Vagina (tissue), 2 donors: Measurements from ENCODE around the gene SMYD1. TPM values are rescaled to one million over a fixed set of nuclear protein-coding genes. Genes with fewer than 3 reads are reported as not detected.

ENCODE experiments used
- DNase-seq, 2 donors: peaks; one replicate each; pipeline ENCODE4 v3.0.0-alpha.2; 2017; ENCODE audit errors: extremely low spot score in 2 of 2
- H3K27ac ChIP-seq: fragments of 200-600 bp; sonication (generic); one replicate; pipeline ENCODE4 v1.5.1; 2019
- H3K27me3 ChIP-seq: fragments of 200-600 bp; sonication (generic); one replicate; pipeline ENCODE4 v1.5.1; 2019
- H3K36me3 ChIP-seq, 2 donors: fragments of 200-600 bp; sonication (generic); one replicate each; pipeline ENCODE4 v1.5.1; 2017 to 2019
- H3K4me1 ChIP-seq: fragments of 200-600 bp; sonication (generic); one replicate; pipeline ENCODE4 v1.5.1; 2019
- H3K4me3 ChIP-seq, 2 donors: fragments of 200-600 bp; sonication (generic); 1 replicate in 1 of 2; 2 replicates in 1 of 2; pipeline ENCODE4 v1.5.1; 2016 to 2019
- H3K9me3 ChIP-seq: fragments of 200-600 bp; sonication (generic); one replicate; pipeline ENCODE4 v1.5.1; 2019
- POLR2A ChIP-seq, 2 donors: fragments of 450-650 bp; IDR thresholded peaks; one replicate each; pipeline ENCODE4 v1.6.1; 2017; ENCODE audit warnings: antibody characterized with exemption in 2 of 2, mild to moderate bottlenecking in 2 of 2, moderate library complexity in 2 of 2
- POLR2AphosphoS5 ChIP-seq, 2 donors: sonication (generic); formaldehyde crosslinking; IDR thresholded peaks; one replicate each; pipeline ENCODE4 v1.9.0; 2017; ENCODE audit warnings: antibody characterized with exemption in 2 of 2, mild to moderate bottlenecking in 2 of 2, low read depth in 1 of 2; ENCODE audit not compliant: insufficient read depth in 1 of 2
- intact Hi-C: fragments of 100-400 bp; cut with DNase I; formaldehyde crosslinking; loops from one replicate; pipeline ENCODE4 v1.15.1; 2023
- total RNA-seq: library from RNA; depleted of rRNA; stranded (reverse); fragments of >200 nt; gene quantifications from one replicate; pipeline ENCODE4 v1.2.3, GENCODE V29; 2016
- TF ChIP-seq, protein P1 (sequence below), 3 experiments: fragments of 450-650 bp in 2 of 3; fragments of 200-600 bp in 1 of 3; sonication (generic) in 1 of 3; IDR thresholded peaks; one replicate each; pipeline ENCODE4 v1.5.1; 2017 to 2019; ENCODE audit warnings: antibody characterized with exemption in 3 of 3, mild to moderate bottlenecking in 2 of 3, moderate library complexity in 2 of 3

Gene SMYD1
- total RNA-seq, 1 donor from 2014 or later, result not detected

DNA sequence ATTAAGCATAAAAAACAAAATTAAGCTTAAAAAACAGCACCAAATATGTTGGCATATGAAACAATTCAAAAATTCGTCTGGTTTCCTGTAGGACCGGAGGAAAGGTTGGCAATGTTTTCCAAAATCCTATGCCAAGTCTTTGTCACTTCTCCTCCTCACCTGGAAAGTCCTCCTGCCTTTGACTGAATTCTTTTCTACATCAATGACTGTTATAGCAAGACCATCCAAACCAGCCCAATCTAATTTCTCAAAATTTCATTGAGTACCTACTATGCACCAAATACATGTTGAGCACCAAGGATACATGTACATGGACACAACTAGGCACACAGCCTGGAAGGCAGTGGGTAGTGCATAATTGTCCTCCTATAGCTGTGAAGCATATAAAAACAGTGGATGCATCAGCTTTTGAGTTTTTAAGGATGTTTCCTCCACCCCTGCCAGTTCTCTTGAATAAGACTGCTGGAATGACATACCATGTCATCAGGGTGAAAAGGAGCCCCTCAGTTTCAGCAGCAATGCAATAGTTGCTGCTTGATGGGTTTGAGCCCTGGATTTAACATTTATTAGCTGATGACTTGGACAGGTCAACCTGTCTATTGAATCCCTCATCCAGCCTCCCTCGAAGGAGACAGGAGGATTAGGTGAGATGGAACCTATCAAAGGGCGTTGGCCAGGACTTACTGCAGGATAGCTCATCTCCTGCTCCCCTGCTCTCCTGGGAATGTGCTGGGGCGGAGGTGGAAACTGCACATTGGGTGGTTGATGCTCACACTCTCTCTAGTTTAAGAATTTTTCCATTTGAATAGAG is 55.7 kb downstream of the SMYD1 start:
- TF ChIP-seq POLR2AphosphoS5 (IDR thresholded peaks at IDR 0.05; ENCODE audit: insufficient read depth in 1 of 2, low read depth in 1 of 2) (no peak), POLR2A (IDR thresholded peaks at IDR 0.05) (no peak)
- TF ChIP-seq, protein P1, sequence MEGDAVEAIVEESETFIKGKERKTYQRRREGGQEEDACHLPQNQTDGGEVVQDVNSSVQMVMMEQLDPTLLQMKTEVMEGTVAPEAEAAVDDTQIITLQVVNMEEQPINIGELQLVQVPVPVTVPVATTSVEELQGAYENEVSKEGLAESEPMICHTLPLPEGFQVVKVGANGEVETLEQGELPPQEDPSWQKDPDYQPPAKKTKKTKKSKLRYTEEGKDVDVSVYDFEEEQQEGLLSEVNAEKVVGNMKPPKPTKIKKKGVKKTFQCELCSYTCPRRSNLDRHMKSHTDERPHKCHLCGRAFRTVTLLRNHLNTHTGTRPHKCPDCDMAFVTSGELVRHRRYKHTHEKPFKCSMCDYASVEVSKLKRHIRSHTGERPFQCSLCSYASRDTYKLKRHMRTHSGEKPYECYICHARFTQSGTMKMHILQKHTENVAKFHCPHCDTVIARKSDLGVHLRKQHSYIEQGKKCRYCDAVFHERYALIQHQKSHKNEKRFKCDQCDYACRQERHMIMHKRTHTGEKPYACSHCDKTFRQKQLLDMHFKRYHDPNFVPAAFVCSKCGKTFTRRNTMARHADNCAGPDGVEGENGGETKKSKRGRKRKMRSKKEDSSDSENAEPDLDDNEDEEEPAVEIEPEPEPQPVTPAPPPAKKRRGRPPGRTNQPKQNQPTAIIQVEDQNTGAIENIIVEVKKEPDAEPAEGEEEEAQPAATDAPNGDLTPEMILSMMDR (IDR thresholded peaks at IDR 0.05), result no peak
- Histone ChIP-seq H3K36me3 (no peaks in the 10 kb centered on the region), H3K9me3 (no peaks in the 10 kb centered on the region), H3K27me3 (no peaks in the 10 kb centered on the region), H3K4me1 (no peaks in the 10 kb centered on the region), H3K4me3 (no peak overlapping the region), H3K27ac (no peak overlapping the region)
- intact Hi-C loops, result no loop called here
- DNase-seq, result no peak

DNA sequence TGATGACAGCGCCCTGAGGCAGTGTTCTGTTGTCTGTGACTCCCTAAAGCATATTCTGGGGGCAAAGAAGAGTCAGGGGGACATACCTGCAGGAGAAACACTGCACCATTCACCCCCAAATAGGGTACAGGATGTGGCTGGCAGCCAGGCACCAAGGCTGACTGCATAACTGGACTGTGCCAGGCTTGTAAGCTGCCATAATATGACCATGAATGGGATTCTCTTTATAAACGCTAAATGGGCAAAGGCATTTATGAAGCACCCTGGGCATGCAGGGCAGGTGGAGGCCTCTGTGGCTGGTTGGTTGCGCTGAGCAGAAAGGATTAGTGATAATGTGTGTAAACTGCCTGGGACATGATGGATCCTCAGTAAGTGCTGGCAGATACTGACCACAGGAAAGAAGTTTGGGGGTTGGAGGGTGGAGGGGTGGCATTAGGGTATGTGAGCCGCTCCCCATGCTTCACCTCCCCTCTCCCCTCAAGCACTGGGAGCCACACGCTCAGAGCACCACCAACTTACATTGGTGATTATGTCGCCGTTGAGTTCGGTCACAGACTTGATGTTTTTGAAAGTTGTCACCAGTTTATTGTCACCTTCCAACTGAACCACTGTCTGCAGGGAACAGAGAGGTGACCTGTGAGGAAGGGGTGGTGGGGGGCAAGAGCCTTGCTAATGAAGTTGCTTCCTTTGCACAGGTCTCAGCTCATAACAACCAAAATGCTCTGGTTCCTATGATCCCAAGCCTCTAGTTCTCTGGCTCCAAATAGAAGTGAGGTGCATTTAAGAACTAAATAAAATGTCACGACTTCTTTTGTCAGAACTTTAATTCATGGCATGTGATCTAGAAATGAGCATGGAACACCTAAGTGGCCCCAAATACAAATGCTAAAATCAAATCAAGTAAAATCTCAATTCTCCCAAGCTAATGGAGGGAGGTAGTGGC is 56.6 kb downstream of the SMYD1 start:
- Histone ChIP-seq H3K36me3 (no peaks in the 10 kb centered on the region), H3K27me3 (no peaks in the 10 kb centered on the region), H3K4me1 (no peaks in the 10 kb centered on the region), H3K4me3 (no peak overlapping the region), H3K9me3 (no peaks in the 10 kb centered on the region), H3K27ac (no peak overlapping the region)
- intact Hi-C loops, result no loop called here
- DNase-seq, result peak in 1 of 2 donors; percentile 60
- TF ChIP-seq POLR2A (IDR thresholded peaks at IDR 0.05), result no peak
- no peak for TF ChIP-seq POLR2AphosphoS5 (IDR thresholded peaks at IDR 0.05; ENCODE audit: insufficient read depth in 1 of 2, low read depth in 1 of 2)
- TF ChIP-seq, protein P1 (IDR thresholded peaks at IDR 0.05), result no peak

DNA sequence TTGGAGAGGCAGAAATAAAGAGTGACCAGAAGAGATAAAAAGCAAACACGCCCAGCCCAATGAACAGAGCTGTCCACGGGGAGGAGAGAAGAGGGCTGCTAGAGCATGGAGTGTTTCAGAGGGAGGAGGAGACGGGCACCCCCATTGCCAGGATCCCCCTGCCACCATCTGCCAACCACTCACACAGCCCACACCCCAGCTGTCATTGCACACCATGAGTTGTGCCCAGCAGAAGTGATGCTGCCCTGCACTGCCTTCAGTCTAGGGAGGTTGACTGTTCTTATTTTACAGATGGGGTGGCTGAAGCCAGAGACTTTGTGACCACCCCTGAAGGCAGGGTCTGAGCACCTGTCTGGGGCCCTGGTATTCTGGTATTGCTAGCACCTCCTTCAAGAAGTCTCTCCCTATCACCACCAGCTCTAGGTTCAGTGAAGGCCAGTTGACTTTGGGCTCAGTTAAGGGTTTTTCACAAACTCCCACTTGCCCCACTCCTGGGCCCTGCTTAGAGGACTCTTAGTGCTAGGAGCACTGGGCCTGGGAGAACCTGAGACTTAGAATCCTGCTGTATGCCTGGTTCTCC is 57.8 kb downstream of the SMYD1 start:
- H3K27ac ChIP-seq, result no peak overlapping the region
- H3K36me3 ChIP-seq, result no peaks in the 10 kb centered on the region
- TF ChIP-seq POLR2AphosphoS5 (IDR thresholded peaks at IDR 0.05; ENCODE audit: insufficient read depth in 1 of 2, low read depth in 1 of 2) (no peak), POLR2A (IDR thresholded peaks at IDR 0.05) (no peak)
- TF ChIP-seq, protein P1 (IDR thresholded peaks at IDR 0.05), result no peak
- intact Hi-C loops, result no loop called here
- H3K4me1 ChIP-seq, result no peaks in the 10 kb centered on the region
- DNase-seq, result peak in 1 of 2 donors; percentile 74
- H3K27me3 ChIP-seq, result no peaks in the 10 kb centered on the region
- H3K9me3 ChIP-seq, result no peaks in the 10 kb centered on the region
- no peak overlapping the region for H3K4me3 ChIP-seq

DNA sequence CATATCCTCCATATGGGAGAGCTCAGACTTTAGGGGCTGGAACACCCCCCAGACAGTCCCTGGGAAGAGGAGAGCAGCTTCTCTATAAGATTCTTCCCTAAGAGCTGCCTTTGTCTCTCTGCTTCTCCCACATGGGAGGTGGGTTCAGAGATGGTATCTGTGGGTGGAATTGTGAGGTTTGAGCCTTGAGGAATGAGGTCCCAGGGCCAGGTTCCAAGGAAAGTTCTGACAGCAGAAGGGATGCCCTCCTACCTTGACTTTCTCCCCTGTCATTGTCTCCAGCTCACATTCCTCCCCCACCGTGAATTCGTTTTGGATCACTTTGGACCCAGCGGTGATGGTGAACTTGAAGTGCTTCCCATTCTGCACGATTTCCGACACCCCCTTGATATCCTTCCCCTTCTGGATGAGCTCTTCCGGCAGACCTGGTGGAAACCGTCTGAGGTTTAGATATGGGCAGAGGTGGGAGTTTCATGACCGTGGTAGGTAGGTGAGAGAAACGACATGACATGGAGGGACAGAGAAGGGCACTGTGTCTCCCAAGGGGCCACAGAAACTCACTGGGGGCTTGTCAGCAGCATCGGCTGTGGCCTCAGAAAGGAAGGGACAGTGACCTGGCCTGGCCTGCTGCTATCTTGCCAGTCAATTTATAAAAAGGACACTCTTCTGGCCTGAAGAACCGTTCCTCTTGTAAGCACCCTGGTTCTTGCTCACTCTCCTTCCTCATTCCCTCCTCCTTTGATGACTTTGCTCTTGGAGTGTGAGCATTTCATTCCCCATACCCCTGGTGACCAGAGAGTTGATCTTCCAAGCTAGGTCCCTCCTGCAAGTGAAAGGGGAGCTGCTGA is 58.5 kb downstream of the SMYD1 start:
- intact Hi-C loops, result no loop called here
- DNase-seq, result peak in 1 of 2 donors; percentile 79
- H3K36me3 ChIP-seq, result no peaks in the 10 kb centered on the region
- H3K9me3 ChIP-seq, result no peaks in the 10 kb centered on the region
- H3K4me1 ChIP-seq, result no peaks in the 10 kb centered on the region
- H3K4me3 ChIP-seq, result no peak overlapping the region
- no peaks in the 10 kb centered on the region for H3K27me3 ChIP-seq
- TF ChIP-seq POLR2AphosphoS5 (IDR thresholded peaks at IDR 0.05; ENCODE audit: insufficient read depth in 1 of 2, low read depth in 1 of 2) (no peak), POLR2A (IDR thresholded peaks at IDR 0.05) (no peak)
- TF ChIP-seq, protein P1 (IDR thresholded peaks at IDR 0.05), result no peak
- H3K27ac ChIP-seq, result no peak overlapping the region
